Left lung (tissue), 10 donors: Measurements from ENCODE around the gene HOXC12. TPM values are rescaled to one million over a fixed set of nuclear protein-coding genes. Genes with fewer than 3 reads are reported as not detected.

Source experiments
- ATAC-seq: fragments of 200-7000 bp; cut with Tn5 transposase; one replicate; pipeline ENCODE4 v1.9.1; 2020; ENCODE audit warnings: moderate library complexity
- DNase-seq, 4 donors: peaks; one replicate each; pipeline ENCODE4 v3.0.0-alpha.2; 2013 to 2020
- H3K27ac ChIP-seq, 2 donors: fragments of 200-600 bp; sonication (generic) in 1 of 2; one replicate each; pipeline versions ENCODE4 v1.5.0 to v1.8.0; 2020 to 2021
- H3K27me3 ChIP-seq, 2 donors: fragments of 200-600 bp; sonication (generic) in 1 of 2; one replicate each; pipeline versions ENCODE4 v1.5.0 to v1.8.0; 2020 to 2021
- H3K36me3 ChIP-seq, 2 donors: fragments of 200-600 bp; sonication (generic) in 1 of 2; one replicate each; pipeline versions ENCODE4 v1.5.0 to v1.8.0; 2020 to 2021
- H3K4me1 ChIP-seq, 2 donors: fragments of 200-600 bp; one replicate each; pipeline ENCODE4 v1.8.0; 2021
- H3K4me3 ChIP-seq, 2 donors: fragments of 200-600 bp; sonication (generic) in 1 of 2; one replicate each; pipeline versions ENCODE4 v1.5.0 to v1.8.0; 2020 to 2021; ENCODE audit warnings: mild to moderate bottlenecking in 1 of 2
- H3K9me3 ChIP-seq, 2 donors: fragments of 200-600 bp; sonication (generic) in 1 of 2; one replicate each; pipeline versions ENCODE4 v1.5.0 to v1.8.0; 2020 to 2021
- intact Hi-C, 2 donors: fragments of 100-400 bp; cut with DNase I; formaldehyde crosslinking; loops; one replicate each; pipeline versions ENCODE4 v1.11.2 to v1.14.2; 2022
- polyA plus RNA-seq, 6 donors: library from polyadenylated mRNA; unstranded; fragments of 120-200 nt; gene quantifications; one replicate each; pipeline ENCODE4 v1.2.1, GENCODE V29; 2013; ENCODE audit not compliant: insufficient read length in 6 of 6
- total RNA-seq, 2 donors: library from RNA; stranded (reverse); fragmentation: NEBNext Ultra II Directional; extraction: Animal tissue kit (Norgen Biotek cat#: 25700); gene quantifications; one replicate each; pipeline ENCODE4 v1.2.1, GENCODE V29; 2021
- TF ChIP-seq, protein P1 (sequence below), 2 donors: fragments of 200-600 bp; sonication (generic) in 1 of 2; IDR thresholded peaks; one replicate each; pipeline versions ENCODE4 v1.5.0 to v1.8.0; 2021; ENCODE audit warnings: antibody characterized with exemption in 2 of 2
- donor health status: DM: no; HTN: yes; CAD: no.
- donor health status: DM: no; HTN: no; CAD: no.

Gene HOXC12
- total and polyA plus RNA-seq, 8 donors: not detected

- Histone ChIP-seq H3K27ac (no peak overlapping the region), H3K4me1 (peaks cover 11 to 23% of the 10 kb centered on the region in 2 donors), H3K9me3 (no peaks in the 10 kb centered on the region), H3K27me3 (peaks cover 97 to 100% of the 10 kb centered on the region in 2 donors), H3K36me3 (no peaks in the 10 kb centered on the region), H3K4me3 (no peak overlapping the region)
- intact Hi-C loops: loop anchor here in 1 of 2 donors (10.0 kb wide), 1 partner anchor 191 kb away; no protein-coding TSS in a partner anchor
- TF ChIP-seq, protein P1, sequence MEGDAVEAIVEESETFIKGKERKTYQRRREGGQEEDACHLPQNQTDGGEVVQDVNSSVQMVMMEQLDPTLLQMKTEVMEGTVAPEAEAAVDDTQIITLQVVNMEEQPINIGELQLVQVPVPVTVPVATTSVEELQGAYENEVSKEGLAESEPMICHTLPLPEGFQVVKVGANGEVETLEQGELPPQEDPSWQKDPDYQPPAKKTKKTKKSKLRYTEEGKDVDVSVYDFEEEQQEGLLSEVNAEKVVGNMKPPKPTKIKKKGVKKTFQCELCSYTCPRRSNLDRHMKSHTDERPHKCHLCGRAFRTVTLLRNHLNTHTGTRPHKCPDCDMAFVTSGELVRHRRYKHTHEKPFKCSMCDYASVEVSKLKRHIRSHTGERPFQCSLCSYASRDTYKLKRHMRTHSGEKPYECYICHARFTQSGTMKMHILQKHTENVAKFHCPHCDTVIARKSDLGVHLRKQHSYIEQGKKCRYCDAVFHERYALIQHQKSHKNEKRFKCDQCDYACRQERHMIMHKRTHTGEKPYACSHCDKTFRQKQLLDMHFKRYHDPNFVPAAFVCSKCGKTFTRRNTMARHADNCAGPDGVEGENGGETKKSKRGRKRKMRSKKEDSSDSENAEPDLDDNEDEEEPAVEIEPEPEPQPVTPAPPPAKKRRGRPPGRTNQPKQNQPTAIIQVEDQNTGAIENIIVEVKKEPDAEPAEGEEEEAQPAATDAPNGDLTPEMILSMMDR (IDR thresholded peaks at IDR 0.05): no peak
- no peak for DNase-seq
- no peak for ATAC-seq
Measured at GRCh38 chr12:54003625-54004024, 48.9 kb downstream of the HOXC12 start.

DNA sequence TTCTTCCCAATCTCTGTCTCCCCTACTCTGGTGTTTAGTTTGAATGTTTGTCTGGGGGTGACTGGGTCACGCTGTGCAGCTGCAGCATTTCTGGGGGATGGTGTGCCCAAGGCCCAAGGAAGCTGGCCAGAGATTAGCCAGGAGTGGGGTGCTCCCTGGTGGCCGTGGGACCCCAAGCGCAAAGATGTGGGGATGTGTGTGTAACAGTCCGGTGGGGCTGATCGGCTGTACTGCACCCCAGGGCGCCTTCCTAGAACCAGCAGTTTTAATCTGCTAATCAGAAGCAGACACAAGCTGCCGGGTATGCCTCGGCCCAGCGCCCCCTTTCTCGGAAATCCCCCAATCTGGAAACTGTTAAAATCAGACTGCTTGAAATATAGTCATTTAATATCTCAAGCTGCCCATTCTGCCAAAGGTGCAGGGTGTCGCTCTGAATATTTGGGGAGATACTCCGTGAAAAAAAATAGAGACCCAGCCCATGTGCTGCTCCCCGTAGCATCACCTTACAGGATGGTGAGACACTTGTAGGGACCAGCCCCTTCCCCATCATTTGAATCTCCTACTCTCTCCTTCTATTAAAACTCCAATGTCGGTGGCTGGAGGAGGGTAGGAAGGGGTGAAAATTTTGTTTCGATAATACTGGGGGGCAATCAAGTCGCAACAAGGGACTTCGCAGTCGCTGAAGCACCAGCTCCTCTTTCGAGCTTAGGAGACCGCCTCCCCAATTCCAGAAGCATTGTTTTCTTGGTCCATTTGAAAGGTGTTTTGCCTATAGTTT, 49.5 kb downstream of the HOXC12 start:
- Histone ChIP-seq H3K27ac (no peak overlapping the region), H3K9me3 (no peaks in the 10 kb centered on the region), H3K4me1 (peaks cover 11 to 26% of the 10 kb centered on the region in 2 donors), H3K36me3 (no peaks in the 10 kb centered on the region), H3K27me3 (peaks cover 93 to 98% of the 10 kb centered on the region in 2 donors), H3K4me3 (no peak overlapping the region)
- ATAC-seq (no peak), DNase-seq (no peak)
- intact Hi-C loops: loop anchor here in 1 of 2 donors (10.0 kb wide), 1 partner anchor 191 kb away; no protein-coding TSS in a partner anchor
- TF ChIP-seq, protein P1 (IDR thresholded peaks at IDR 0.05): no peak

GRCh38 chr12:54004841-54005530, 50.3 kb downstream of the HOXC12 start:
- ATAC-seq: no peak
- no peak overlapping the region for H3K4me3 ChIP-seq
- no peak overlapping the region for H3K27ac ChIP-seq
- H3K36me3 ChIP-seq: no peaks in the 10 kb centered on the region
- intact Hi-C loops: loop anchor here (5.0 to 10.0 kb wide), 2 partner anchors 190 to 197 kb away; no protein-coding TSS in a partner anchor
- H3K4me1 ChIP-seq: peaks cover 10 to 30% of the 10 kb centered on the region in 2 donors
- DNase-seq: no peak
- TF ChIP-seq, protein P1 (IDR thresholded peaks at IDR 0.05): no peak
- H3K9me3 ChIP-seq: no peaks in the 10 kb centered on the region
- peaks cover 93 to 98% of the 10 kb centered on the region in 2 donors for H3K27me3 ChIP-seq

GRCh38 chr12:54005531-54005852, 50.8 kb downstream of the HOXC12 start:
- TF ChIP-seq, protein P1 (IDR thresholded peaks at IDR 0.05): no peak
- intact Hi-C loops: loop anchor here (5.0 to 10.0 kb wide), 2 partner anchors 189 to 197 kb away; no protein-coding TSS in a partner anchor
- Histone ChIP-seq H3K4me3 (no peak overlapping the region), H3K36me3 (no peaks in the 10 kb centered on the region), H3K27ac (no peak overlapping the region), H3K27me3 (peaks cover 93 to 98% of the 10 kb centered on the region in 2 donors), H3K9me3 (no peaks in the 10 kb centered on the region), H3K4me1 (peaks cover 6 to 25% of the 10 kb centered on the region in 2 donors)
- no peak for ATAC-seq
- no peak for DNase-seq
